A673 (cell line): ENCODE measurements around the gene MYCBPAP. TPM values are rescaled to one million over a fixed set of nuclear protein-coding genes. Genes with fewer than 3 reads are reported as not detected.
A peak's percentile ranks its signal among the peaks of the same experiment; 100 is the strongest.

Experiments used
- BruUV-seq: library from RNA; stranded (reverse); fragments of 400-500 nt; replicated peaks from 2 replicates; lab custom pipeline; 2021; lab: Mats Ljungman, UMichigan
- CTCF ChIA-PET: fragments of 300-600 bp; sonication (Branson Sonifier 250); formaldehyde crosslinking; loops from one replicate; lab custom pipeline; 2022; ENCODE audit warnings: antibody characterized with exemption; lab: Charles Lee
- POLR2A ChIA-PET: fragments of 300-600 bp; sonication (Branson Sonifier 250); formaldehyde crosslinking; loops from one replicate; lab custom pipeline; 2022; ENCODE audit warnings: antibody characterized with exemption; ENCODE audit not compliant: low non-redundant PET; lab: Charles Lee
- DNase-seq: peaks from one replicate; pipeline ENCODE4 v3.0.0-alpha.2; 2015; ENCODE audit warnings: low spot score
- H3K27ac ChIP-seq: fragments of 200-600 bp; sonication (generic); 2 replicates; pipeline ENCODE4 v1.5.1; 2016; ENCODE audit warnings: mixed run types, low read depth, mild to moderate bottlenecking, mixed read lengths, antibody characterized with exemption, low read length; ENCODE audit not compliant: poor library complexity, severe bottlenecking
- H3K27me3 ChIP-seq: fragments of 200-600 bp; sonication (generic); replicated peaks from 2 replicates; pipeline ENCODE4 v1.6.1; 2017; ENCODE audit warnings: mixed run types, low read depth, mild to moderate bottlenecking, mixed read lengths, antibody characterized with exemption, low read length; ENCODE audit not compliant: insufficient read depth, poor library complexity
- H3K36me3 ChIP-seq: fragments of 200-600 bp; sonication (generic); 2 replicates; pipeline ENCODE4 v1.6.1; 2016; ENCODE audit warnings: mixed run types, mild to moderate bottlenecking, mixed read lengths, antibody characterized with exemption, low read length; ENCODE audit not compliant: insufficient read depth, poor library complexity, severe bottlenecking
- H3K4me1 ChIP-seq: fragments of 200-600 bp; sonication (generic); 2 replicates; pipeline ENCODE4 v1.6.1; 2017; ENCODE audit warnings: mixed run types, mild to moderate bottlenecking, mixed read lengths, antibody characterized with exemption, low read length; ENCODE audit not compliant: insufficient read depth, poor library complexity, severe bottlenecking
- H3K4me3 ChIP-seq: fragments of 200-600 bp; sonication (generic); 2 replicates; pipeline ENCODE4 v1.5.1; 2016; ENCODE audit warnings: low read depth, mixed run types, mild to moderate bottlenecking, mixed read lengths, low read length; ENCODE audit not compliant: poor library complexity, severe bottlenecking
- H3K9me3 ChIP-seq: fragments of 200-600 bp; sonication (generic); 2 replicates; pipeline ENCODE4 v1.6.1; 2016; ENCODE audit warnings: mixed run types, low read depth, mild to moderate bottlenecking, mixed read lengths, antibody characterized with exemption, low read length; ENCODE audit not compliant: poor library complexity, severe bottlenecking
- CTCF ChIP-seq: fragments of 300-800, 200-600 bp; sonication (generic); conservative IDR thresholded peaks from 2 replicates; pipeline ENCODE4 v1.5.1; 2017; ENCODE audit warnings: low read depth, mild to moderate bottlenecking, antibody characterized with exemption, low read length, moderate library complexity, mixed read lengths
- EZH2 ChIP-seq: fragments of 200-600 bp; sonication (generic); IDR thresholded peaks from 2 replicates; pipeline ENCODE4 v1.6.1; 2017; ENCODE audit warnings: borderline replicate concordance, low read depth, mild to moderate bottlenecking, mixed read lengths, antibody characterized with exemption, low read length; ENCODE audit not compliant: poor library complexity, severe bottlenecking
- intact Hi-C: fragments of 100-400 bp; cut with micrococcal nuclease; formaldehyde crosslinking; loops from one replicate; pipeline ENCODE4 v1.10.0; 2022; ENCODE audit not compliant: unreplicated experiment
- total RNA-seq: library from RNA; stranded (reverse); gene quantifications from 2 replicates; pipeline ENCODE4 v1.2.3, GENCODE V29; 2021

MYCBPAP gene
- total RNA-seq, 1 experiment from 2014 or later, result 0.92 TPM

GRCh38 chr17:50476545-50477315, 31.5 kb upstream of the MYCBPAP start:
- POLR2A ChIA-PET, result no interaction called here
- no peak for DNase-seq
- Histone ChIP-seq H3K27me3 (peaks cover 8% of the 10 kb centered on the region), H3K36me3 (peaks cover under 1% of the 10 kb centered on the region), H3K9me3 (no peaks in the 10 kb centered on the region), H3K27ac (no peak overlapping the region), H3K4me1 (peaks cover 8% of the 10 kb centered on the region), H3K4me3 (no peak overlapping the region)
- intact Hi-C loops, result loop anchor here (10.0 kb wide), 1 partner anchor 102 kb away; the partner anchor contains the start of genes EME1 and MRPL27
- BruUV-seq, result no TSS peak
- CTCF ChIA-PET, result no interaction called here
- TF ChIP-seq CTCF, result no peak
- no peak for TF ChIP-seq EZH2

GRCh38 chr17:50477976-50478375, 30.3 kb upstream of the MYCBPAP start:
- intact Hi-C loops, result loop anchor here (10.0 kb wide), 1 partner anchor 103 kb away; the partner anchor contains the start of genes EME1 and MRPL27
- no peak for DNase-seq
- BruUV-seq, result no TSS peak
- H3K27me3 ChIP-seq, result peaks cover 3% of the 10 kb centered on the region
- peak overlapping the region; percentile 65 for H3K4me3 ChIP-seq
- TF ChIP-seq CTCF, result no peak
- TF ChIP-seq EZH2, result no peak
- peak overlapping the region; percentile 71 for H3K27ac ChIP-seq
- ChIA-PET POLR2A (interaction anchor here (0.6 to 0.7 kb wide), 2 partner anchors 115 to 232 kb away, joined by 3 to 8 read pairs; no protein-coding TSS in a partner anchor), CTCF (interaction anchor here (0.6 kb wide), 3 partner anchors 22 to 397 kb away, joined by 3 to 12 read pairs (median 5); no protein-coding TSS in a partner anchor)
- no peaks in the 10 kb centered on the region for H3K9me3 ChIP-seq
- peaks cover 8% of the 10 kb centered on the region for H3K4me1 ChIP-seq
- peaks cover 13% of the 10 kb centered on the region for H3K36me3 ChIP-seq

GRCh38 chr17:50478391-50479381, 29.6 kb upstream of the MYCBPAP start, which contains the start of gene RSAD1:
Gene RSAD1, plus strand, starts transcription at chr17:50478860. Its CDS starts 25 bp downstream, at chr17:50478885.
- POLR2A ChIA-PET, result interaction anchor here (0.6 to 0.7 kb wide), 3 partner anchors 24 to 232 kb away, joined by 3 to 8 read pairs (median 4); no protein-coding TSS in a partner anchor
- Histone ChIP-seq H3K4me3 (peak within 1 kb of the TSS; percentile 65), H3K27ac (peak within 1 kb of the TSS; percentile 71), H3K36me3 (peaks cover 13% of the 10 kb centered on the region), H3K4me1 (peaks cover 8% of the 10 kb centered on the region), H3K27me3 (no peaks in the 10 kb centered on the region), H3K9me3 (no peaks in the 10 kb centered on the region)
- no TSS peak for BruUV-seq
- CTCF ChIA-PET, result interaction anchor here (0.6 to 1.4 kb wide), 8 partner anchors 23 to 1138 kb away, joined by 3 to 12 read pairs (median 6); partner anchors contain the start of genes LRRC59 and TOB1
- peak; percentile 67 for TF ChIP-seq CTCF
- no peak for TF ChIP-seq EZH2
- DNase-seq, result peak; percentile 94
- intact Hi-C loops, result loop anchor here (10.0 kb wide), 1 partner anchor 104 kb away; the partner anchor contains the start of genes EME1 and MRPL27
